ENCODE measurements around the gene NT5M. TPM values are rescaled to one million over a fixed set of nuclear protein-coding genes. Genes with fewer than 3 reads are reported as not detected.

NT5M gene
- total RNA-seq, 1 experiment from 2014 or later = 6.6 TPM

DNA sequence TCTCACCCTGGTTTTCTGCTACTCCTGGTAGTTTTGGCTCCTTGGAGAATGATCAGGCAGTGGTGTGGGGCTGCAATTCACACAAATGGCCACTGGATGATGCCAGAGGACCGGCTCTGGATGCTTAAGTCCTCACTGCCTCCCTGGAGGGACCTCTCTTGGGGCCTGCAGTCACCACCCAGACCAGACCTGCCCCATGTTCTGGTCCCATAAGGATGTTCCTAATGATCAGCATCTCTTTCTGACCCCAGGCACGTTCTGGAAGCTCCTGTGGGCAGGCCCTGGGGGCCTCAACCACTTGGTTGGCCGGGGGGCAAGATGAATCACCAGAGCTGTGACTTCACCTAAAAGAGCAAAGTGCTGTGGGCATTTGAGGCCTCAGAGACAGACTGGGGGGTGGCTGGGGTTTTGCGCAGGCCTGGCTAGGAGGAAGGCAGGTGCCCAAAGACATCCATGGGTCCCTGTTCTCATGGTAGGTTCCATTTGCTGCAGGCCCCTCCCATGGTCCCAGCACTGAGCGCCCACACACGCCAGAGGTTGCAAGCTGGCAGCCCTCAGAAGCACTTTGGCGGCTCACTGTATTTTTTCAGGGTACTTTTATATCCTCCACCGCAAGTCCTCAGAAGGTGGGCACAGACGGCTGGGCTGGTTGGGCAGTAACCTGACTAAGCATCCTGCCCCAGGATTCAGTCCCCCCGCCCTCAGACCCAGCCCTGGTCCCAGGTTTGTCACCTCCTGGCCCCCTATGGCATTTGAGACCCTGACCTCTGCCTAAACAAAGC is 53.2 kb downstream of the NT5M start:
- Histone ChIP-seq H3K14ac (ENCODE audit: insufficient read depth, low read length) (no peak overlapping the region), H3K79me1 (ENCODE audit: insufficient read depth, low read depth, low read length, poor library complexity, severe bottlenecking) (no peaks in the 10 kb centered on the region), H3K18ac (ENCODE audit: insufficient read length, low read depth, low read length) (no peak overlapping the region), H3K56ac (ENCODE audit: insufficient read length, low read depth, low read length) (no peak overlapping the region), H2AFZ (ENCODE audit: low read length) (no peak overlapping the region), H3K4me2 (ENCODE audit: insufficient read depth, insufficient read length, low read length) (no peak overlapping the region), H2BK5ac (ENCODE audit: insufficient read length, low read length) (no peak overlapping the region), H4K20me1 (ENCODE audit: control insufficient read depth, insufficient read depth, insufficient read length) (no peaks in the 10 kb centered on the region), H2BK20ac (ENCODE audit: low read depth, low read length, poor library complexity, severe bottlenecking) (no peak overlapping the region), H3K9ac (ENCODE audit: extremely low read depth, insufficient read length, low read length) (no peak overlapping the region), H3K79me2 (ENCODE audit: insufficient read depth, low read length) (no peaks in the 10 kb centered on the region), H3K27me3 (ENCODE audit: insufficient read depth, low read length) (no peaks in the 10 kb centered on the region), H3K23ac (ENCODE audit: insufficient read length, low read depth, low read length) (no peak overlapping the region), H2BK120ac (ENCODE audit: low read depth, low read length, poor library complexity, severe bottlenecking) (no peak overlapping the region), H3K23me2 (ENCODE audit: insufficient read length, low read depth, low read length, poor library complexity, severe bottlenecking) (no peaks in the 10 kb centered on the region), H3K9me3 (ENCODE audit: control insufficient read depth, low read depth, low read length) (no peaks in the 10 kb centered on the region), H2BK12ac (ENCODE audit: insufficient read length, low read depth, low read length) (no peak overlapping the region), H4K91ac (ENCODE audit: insufficient read length, low read depth, low read length) (no peak overlapping the region), H3K4me1 (ENCODE audit: insufficient read depth, low read length) (no peaks in the 10 kb centered on the region), H3K27ac (ENCODE audit: insufficient read length, low read depth, low read length) (no peak overlapping the region), H3K4ac (ENCODE audit: low read depth, low read length) (no peak overlapping the region), H4K5ac (ENCODE audit: insufficient read length, low read depth, low read length) (no peak overlapping the region), H2BK15ac (ENCODE audit: low read depth, low read length) (no peak overlapping the region), H3T11ph (ENCODE audit: low read length) (no peak overlapping the region), H4K8ac (replicated peaks; ENCODE audit: insufficient read length, low read depth, low read length) (no peak overlapping the region), H2AK5ac (ENCODE audit: insufficient read length, low read length) (no peak overlapping the region)
- Mint-ChIP-seq H3K9me3 (peaks cover 15 to 19% of the 10 kb centered on the region in 2 experiments; a peak in 4 of 5 replicates), H3K27me3 (ENCODE audit: low read depth) (peaks cover 25% of the 10 kb centered on the region), H3K36me3 (ENCODE audit: insufficient read depth in 1 of 3, low read depth in 3 of 3) (peaks cover 0 to 7% (median 0%) of the 10 kb centered on the region in 3 experiments; a peak in 2 of 7 replicates), H3K27ac (no peak overlapping the region), H3K4me3 (no peak overlapping the region; a peak in 1 of 5 replicates), H3K4me1 (peaks cover 8 to 9% of the 10 kb centered on the region in 2 experiments)
- DNase-seq = peak; percentile 91
- no CpG with 5 or more reads among the region's 10 CpGs for WGBS (ENCODE audit: extremely low coverage, insufficient read length, low lambda C conversion rate)
- TF ChIP-seq, protein P1, sequence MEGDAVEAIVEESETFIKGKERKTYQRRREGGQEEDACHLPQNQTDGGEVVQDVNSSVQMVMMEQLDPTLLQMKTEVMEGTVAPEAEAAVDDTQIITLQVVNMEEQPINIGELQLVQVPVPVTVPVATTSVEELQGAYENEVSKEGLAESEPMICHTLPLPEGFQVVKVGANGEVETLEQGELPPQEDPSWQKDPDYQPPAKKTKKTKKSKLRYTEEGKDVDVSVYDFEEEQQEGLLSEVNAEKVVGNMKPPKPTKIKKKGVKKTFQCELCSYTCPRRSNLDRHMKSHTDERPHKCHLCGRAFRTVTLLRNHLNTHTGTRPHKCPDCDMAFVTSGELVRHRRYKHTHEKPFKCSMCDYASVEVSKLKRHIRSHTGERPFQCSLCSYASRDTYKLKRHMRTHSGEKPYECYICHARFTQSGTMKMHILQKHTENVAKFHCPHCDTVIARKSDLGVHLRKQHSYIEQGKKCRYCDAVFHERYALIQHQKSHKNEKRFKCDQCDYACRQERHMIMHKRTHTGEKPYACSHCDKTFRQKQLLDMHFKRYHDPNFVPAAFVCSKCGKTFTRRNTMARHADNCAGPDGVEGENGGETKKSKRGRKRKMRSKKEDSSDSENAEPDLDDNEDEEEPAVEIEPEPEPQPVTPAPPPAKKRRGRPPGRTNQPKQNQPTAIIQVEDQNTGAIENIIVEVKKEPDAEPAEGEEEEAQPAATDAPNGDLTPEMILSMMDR (conservative IDR thresholded peaks at IDR 0.05) = peak; percentile 99

Data from H9 (cell line).